ENCODE data around the gene ENPP7. TPM values are rescaled to one million over a fixed set of nuclear protein-coding genes. Genes with fewer than 3 reads are reported as not detected.
A peak's percentile ranks its signal among the peaks of the same experiment; 100 is the strongest.

ENPP7 gene
- total and polyA plus RNA-seq, 2 donors from 2014 or later, result 0.94 to 3.7 TPM

GRCh38 chr17:79743614-79744013, 12.9 kb downstream of the ENPP7 start:
- FAIRE-seq, result no peak
- Histone ChIP-seq H3K9me3 (ENCODE audit: control insufficient read depth in 2 of 3, insufficient read depth in 1 of 3, low read length in 3 of 3) (no peaks in the 10 kb centered on the region), H3K4me1 (ENCODE audit: control insufficient read depth in 2 of 3, insufficient read depth in 2 of 3, low read depth in 1 of 3, low read length in 3 of 3) (peaks cover 0 to 12% (median 6%) of the 10 kb centered on the region in 3 donors), H3K4me3 (ENCODE audit: low read length in 3 of 3) (no peak overlapping the region), H3K36me3 (ENCODE audit: control insufficient read depth in 2 of 3, insufficient read depth in 3 of 3, low read length in 3 of 3) (no peaks in the 10 kb centered on the region), H3K9ac (ENCODE audit: low read length in 3 of 3) (no peak overlapping the region), H3K27me3 (ENCODE audit: control insufficient read depth, insufficient read depth, low read length) (peaks cover 4% of the 10 kb centered on the region), H3K27ac (ENCODE audit: low read depth in 2 of 2, low read length in 2 of 2) (no peak overlapping the region)
- TF ChIP-seq, protein P1, sequence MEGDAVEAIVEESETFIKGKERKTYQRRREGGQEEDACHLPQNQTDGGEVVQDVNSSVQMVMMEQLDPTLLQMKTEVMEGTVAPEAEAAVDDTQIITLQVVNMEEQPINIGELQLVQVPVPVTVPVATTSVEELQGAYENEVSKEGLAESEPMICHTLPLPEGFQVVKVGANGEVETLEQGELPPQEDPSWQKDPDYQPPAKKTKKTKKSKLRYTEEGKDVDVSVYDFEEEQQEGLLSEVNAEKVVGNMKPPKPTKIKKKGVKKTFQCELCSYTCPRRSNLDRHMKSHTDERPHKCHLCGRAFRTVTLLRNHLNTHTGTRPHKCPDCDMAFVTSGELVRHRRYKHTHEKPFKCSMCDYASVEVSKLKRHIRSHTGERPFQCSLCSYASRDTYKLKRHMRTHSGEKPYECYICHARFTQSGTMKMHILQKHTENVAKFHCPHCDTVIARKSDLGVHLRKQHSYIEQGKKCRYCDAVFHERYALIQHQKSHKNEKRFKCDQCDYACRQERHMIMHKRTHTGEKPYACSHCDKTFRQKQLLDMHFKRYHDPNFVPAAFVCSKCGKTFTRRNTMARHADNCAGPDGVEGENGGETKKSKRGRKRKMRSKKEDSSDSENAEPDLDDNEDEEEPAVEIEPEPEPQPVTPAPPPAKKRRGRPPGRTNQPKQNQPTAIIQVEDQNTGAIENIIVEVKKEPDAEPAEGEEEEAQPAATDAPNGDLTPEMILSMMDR (IDR thresholded peaks at IDR 0.05; ENCODE audit: borderline replicate concordance, extremely low read depth, insufficient read depth), result no peak
- no peak for DNase-seq
- intact Hi-C loops (cut with DNase I), result no loop called here

DNA sequence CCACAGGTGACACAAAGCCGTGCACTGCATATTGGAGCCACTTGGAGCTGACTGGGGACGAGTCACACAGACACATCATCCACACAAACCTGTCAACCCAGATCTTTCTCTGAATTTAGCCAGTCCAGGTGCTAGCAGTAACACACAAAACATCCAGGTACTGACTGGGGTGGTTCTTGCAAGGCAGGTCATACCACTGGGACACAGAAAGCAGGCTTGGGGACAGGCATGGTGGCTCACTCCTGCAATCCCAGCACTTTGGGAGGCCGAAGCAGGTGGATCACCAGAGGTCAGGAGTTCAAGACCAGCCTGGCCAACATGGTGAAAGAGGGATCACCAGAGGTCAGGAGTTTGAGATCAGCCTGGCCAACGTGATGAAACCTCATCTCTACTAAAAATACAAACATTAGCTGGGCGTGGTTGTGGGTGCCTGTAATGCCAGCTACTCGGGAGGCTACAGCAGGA, 14.9 kb downstream of the ENPP7 start:
- Histone ChIP-seq H3K9ac (ENCODE audit: low read length in 3 of 3) (no peak overlapping the region), H3K36me3 (ENCODE audit: control insufficient read depth in 2 of 3, insufficient read depth in 3 of 3, low read length in 3 of 3) (no peaks in the 10 kb centered on the region), H3K9me3 (ENCODE audit: control insufficient read depth in 2 of 3, insufficient read depth in 1 of 3, low read length in 3 of 3) (no peaks in the 10 kb centered on the region), H3K4me3 (ENCODE audit: low read length in 3 of 3) (no peak overlapping the region), H3K4me1 (ENCODE audit: control insufficient read depth in 2 of 3, insufficient read depth in 2 of 3, low read depth in 1 of 3, low read length in 3 of 3) (peaks cover 0 to 12% (median 6%) of the 10 kb centered on the region in 3 donors), H3K27me3 (ENCODE audit: control insufficient read depth, insufficient read depth, low read length) (peaks cover 13% of the 10 kb centered on the region), H3K27ac (ENCODE audit: low read depth in 2 of 2, low read length in 2 of 2) (no peak overlapping the region)
- no peak for FAIRE-seq
- intact Hi-C loops (cut with DNase I), result no loop called here
- no peak for DNase-seq
- TF ChIP-seq, protein P1 (IDR thresholded peaks at IDR 0.05; ENCODE audit: borderline replicate concordance, extremely low read depth, insufficient read depth), result no peak

GRCh38 chr17:79746889-79747507, 16.3 kb downstream of the ENPP7 start:
- H3K4me1 ChIP-seq (ENCODE audit: control insufficient read depth in 2 of 3, insufficient read depth in 2 of 3, low read depth in 1 of 3, low read length in 3 of 3), result peaks cover 0 to 9% (median 6%) of the 10 kb centered on the region in 3 donors
- intact Hi-C loops (cut with DNase I), result no loop called here
- DNase-seq (peak in 3 of 5 donors; percentile 33 to 63 (median 51)), FAIRE-seq (no peak)
- no peak overlapping the region for H3K9ac ChIP-seq (ENCODE audit: low read length in 3 of 3)
- H3K27ac ChIP-seq (ENCODE audit: low read depth in 2 of 2, low read length in 2 of 2), result no peak overlapping the region
- peaks cover 13% of the 10 kb centered on the region for H3K27me3 ChIP-seq (ENCODE audit: control insufficient read depth, insufficient read depth, low read length)
- no peaks in the 10 kb centered on the region for H3K36me3 ChIP-seq (ENCODE audit: control insufficient read depth in 2 of 3, insufficient read depth in 3 of 3, low read length in 3 of 3)
- H3K4me3 ChIP-seq (ENCODE audit: low read length in 3 of 3), result no peak overlapping the region
- TF ChIP-seq, protein P1 (IDR thresholded peaks at IDR 0.05; ENCODE audit: borderline replicate concordance, extremely low read depth, insufficient read depth), result no peak
- H3K9me3 ChIP-seq (ENCODE audit: control insufficient read depth in 2 of 3, insufficient read depth in 1 of 3, low read length in 3 of 3), result no peaks in the 10 kb centered on the region
